GM10266 (cell line): ENCODE data around the gene ZNF148.

ENCODE experiments used
- DNase-seq: peaks from one replicate; pipeline ENCODE4 v3.0.0; 2012; ENCODE audit errors: extremely low spot score
- CTCF ChIP-seq: IDR thresholded peaks from 2 replicates; pipeline ENCODE4 v1.5.1; 2012; ENCODE audit warnings: mild to moderate bottlenecking, low read depth; ENCODE audit not compliant: control insufficient read depth, insufficient read depth; ENCODE audit errors: missing control alignments

Gene ZNF148

GRCh38 chr3:125189378-125190165 lies 185.6 kb downstream of the ZNF148 start:
- no peak for TF ChIP-seq CTCF
- DNase-seq, result no peak

DNA sequence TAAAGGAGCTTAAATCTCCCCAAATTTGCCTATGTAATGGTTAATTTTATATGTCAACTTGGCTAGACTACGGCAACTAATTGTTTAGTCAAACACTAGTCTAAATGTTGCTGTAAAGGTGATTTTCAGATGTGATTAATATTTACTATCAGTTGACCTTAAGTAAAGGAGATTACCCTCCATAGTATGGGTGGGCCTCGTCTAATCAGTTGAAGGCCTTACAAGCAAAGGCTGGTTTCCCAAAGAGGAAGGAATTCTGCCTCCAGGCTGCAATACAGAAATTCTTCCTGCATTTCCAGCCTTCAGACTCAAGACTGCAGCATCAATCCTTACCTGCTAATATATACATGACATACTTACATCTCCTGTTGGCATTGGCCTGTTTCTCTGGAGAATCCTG lies 186.2 kb downstream of the ZNF148 start:
- DNase-seq, result no peak
- TF ChIP-seq CTCF, result no peak

- TF ChIP-seq CTCF, result no peak
- DNase-seq, result no peak
Observed at GRCh38 chr3:125187599-125187910, 187.6 kb downstream of the ZNF148 start.

DNA sequence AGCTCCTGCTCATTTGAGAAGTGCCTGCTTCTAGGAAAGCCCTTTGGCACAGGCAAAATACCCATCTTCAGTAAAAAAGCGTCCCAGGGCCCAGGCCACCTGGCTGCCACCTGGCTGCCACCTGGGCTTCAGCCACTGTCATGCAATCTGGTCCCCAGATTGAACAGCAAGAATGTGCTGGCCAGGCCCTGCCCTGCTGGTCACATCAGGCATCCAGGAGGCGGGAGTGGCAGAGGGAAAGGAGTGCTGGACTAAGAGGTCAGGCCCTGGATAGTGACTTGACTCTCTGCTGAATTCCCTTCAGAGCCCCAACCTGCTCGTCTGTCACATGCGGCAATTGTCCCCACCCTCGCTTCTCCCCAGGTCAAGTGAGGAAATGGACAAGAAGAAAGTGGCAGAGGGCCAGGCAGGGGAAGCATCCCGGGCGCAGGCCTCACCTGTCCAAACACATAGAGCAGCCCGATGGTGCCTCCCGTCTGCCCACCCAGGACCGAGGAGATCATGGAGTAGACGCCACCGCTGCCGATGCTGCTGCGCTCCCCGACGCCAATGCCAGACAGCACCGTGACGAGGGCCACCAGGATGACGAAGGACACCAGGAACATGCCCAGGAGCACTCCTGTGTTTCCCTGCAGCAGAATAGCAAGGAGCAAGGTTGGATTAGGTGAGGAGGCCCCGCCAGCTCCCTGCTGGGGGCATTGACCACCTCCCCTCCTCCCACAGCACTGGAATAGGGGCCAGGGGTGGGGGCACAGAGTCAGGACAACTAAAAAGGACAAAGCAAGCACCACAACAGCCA lies 188.1 kb downstream of the ZNF148 start:
- DNase-seq, result no peak
- no peak for TF ChIP-seq CTCF

DNA sequence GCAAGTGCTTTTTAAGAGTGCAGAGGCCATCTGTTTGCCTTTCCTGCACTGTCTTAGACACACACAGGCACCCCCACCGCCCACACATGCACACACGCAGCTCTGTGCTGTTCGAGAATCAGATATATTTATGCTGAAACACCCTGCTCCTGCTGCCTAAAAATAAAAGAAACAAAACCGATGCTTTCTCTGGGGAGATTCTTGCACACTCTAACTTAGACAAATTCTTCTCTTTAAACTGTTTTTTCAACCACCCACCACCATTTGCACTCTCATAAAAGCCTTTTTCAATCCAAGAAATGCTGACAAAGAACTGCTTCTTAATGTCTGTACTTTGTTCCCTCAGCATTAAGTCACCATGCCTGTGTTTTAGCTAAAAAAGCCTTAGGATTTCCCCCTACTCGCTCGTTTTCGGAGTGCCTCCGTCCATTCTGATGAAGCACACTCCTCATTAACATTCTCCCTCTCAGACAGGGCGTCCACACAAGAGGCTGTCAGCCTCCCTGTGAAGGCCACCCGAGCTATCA lies 188.8 kb downstream of the ZNF148 start:
- no peak for TF ChIP-seq CTCF

DNA sequence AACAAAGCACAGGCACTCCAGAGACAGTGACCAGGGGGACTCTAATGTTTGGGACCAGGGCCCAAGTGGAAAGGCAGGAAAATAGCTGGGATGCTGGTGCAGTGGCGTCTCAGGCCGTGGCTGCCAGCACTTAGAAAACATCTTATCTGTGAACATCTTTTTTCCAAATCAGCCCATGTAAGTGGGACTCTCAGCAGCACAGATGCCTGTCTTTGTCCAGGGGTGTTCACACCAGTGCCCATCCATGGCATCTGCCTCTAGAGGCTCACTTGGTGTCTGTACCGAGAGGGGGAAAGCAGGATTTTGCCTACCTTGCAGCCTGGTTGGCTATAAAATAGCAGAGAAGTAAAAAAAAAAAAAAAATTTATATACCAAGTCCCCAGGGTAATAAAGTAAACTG lies 189.3 kb downstream of the ZNF148 start:
- no peak for TF ChIP-seq CTCF
- DNase-seq, result no peak

More for the DNA sequence above, 188.8 kb downstream of the ZNF148 start:
- DNase-seq, result peak; percentile 65

GRCh38 chr3:125179884-125180240 lies 195.3 kb downstream of the ZNF148 start:
- TF ChIP-seq CTCF, result no peak
- DNase-seq, result no peak
